ENCODE data around the gene C1R.

- TF ChIP-seq FOXP2 (optimal IDR thresholded peaks at IDR 0.05; ENCODE audit: borderline replicate concordance, extremely low read depth, extremely low read length, insufficient read depth) (no peak), TAF1 (IDR thresholded peaks at IDR 0.05; ENCODE audit: borderline replicate concordance, insufficient read depth, low read length) (no peak), REST (IDR thresholded peaks at IDR 0.05; ENCODE audit: insufficient read depth in 1 of 2, low read depth in 2 of 2, low read length in 2 of 2) (no peak), POLR2AphosphoS5 (IDR thresholded peaks at IDR 0.05; ENCODE audit: low read depth, low read length) (no peak), SIN3A (IDR thresholded peaks at IDR 0.05; ENCODE audit: borderline replicate concordance, insufficient read depth, low read length) (no peak)
Measured at GRCh38 chr12:7058850-7059395, 33.3 kb downstream of the C1R start.

All from PFSK-1 (cell line).